IPS DF 4.7 (cell line): ENCODE data around the gene SLC17A6.

Experiments used
- DNase-seq: peaks from one replicate; pipeline ENCODE4 v3.0.0-alpha.2; 2013; ENCODE audit warnings: low spot score; ENCODE audit errors: extremely low read depth

Gene SLC17A6

GRCh38 chr11:22389526-22390282 lies 51.5 kb downstream of the SLC17A6 start:
- no peak for DNase-seq

- DNase-seq, result no peak
Observed at GRCh38 chr11:22390283-22390655, 52.1 kb downstream of the SLC17A6 start.

- DNase-seq, result no peak
Observed at GRCh38 chr11:22392561-22392960, 54.4 kb downstream of the SLC17A6 start.

- DNase-seq, result no peak
Observed at GRCh38 chr11:22405377-22405776, 67.2 kb downstream of the SLC17A6 start.

- no peak for DNase-seq
Observed at GRCh38 chr11:22407267-22407666, 69.1 kb downstream of the SLC17A6 start.

- no peak for DNase-seq
Observed at GRCh38 chr11:22407921-22408320, 69.7 kb downstream of the SLC17A6 start.

GRCh38 chr11:22415476-22415875 lies 77.3 kb downstream of the SLC17A6 start:
- no peak for DNase-seq

GRCh38 chr11:22416462-22416861 lies 78.3 kb downstream of the SLC17A6 start:
- DNase-seq, result no peak

- no peak for DNase-seq
Observed at GRCh38 chr11:22426915-22427314, 88.7 kb downstream of the SLC17A6 start.
